Activated CD8-positive, alpha-beta memory T cell treated with anti-CD3 and anti-CD28 coated beads, Interleukin-2, amount 50 U/mL, for 1 hour (primary cell): ENCODE measurements around the gene GRB10.
"Not testable (repeated sequence)": the region's sequence is repeated elsewhere in the genome, so short reads cannot be mapped to it uniquely, and the experiment has no call there.

ENCODE experiments used
- DNase-seq: peaks from one replicate; pipeline ENCODE4 v3.0.0-alpha.2; 2020; ENCODE audit errors: extremely low read depth

GRB10 gene

GRCh38 chr7:50552921-50553320, 229.8 kb downstream of the GRB10 start:
- no peak for DNase-seq

GRCh38 chr7:50552139-50552538, 230.6 kb downstream of the GRB10 start:
- no peak for DNase-seq

GRCh38 chr7:50545613-50546012, 237.1 kb downstream of the GRB10 start:
- not testable (repeated sequence) for DNase-seq

GRCh38 chr7:50544992-50545391, 237.7 kb downstream of the GRB10 start:
- no peak for DNase-seq

GRCh38 chr7:50543776-50544442, 238.8 kb downstream of the GRB10 start:
- no peak for DNase-seq

GRCh38 chr7:50542132-50542531, 240.6 kb downstream of the GRB10 start:
- no peak for DNase-seq

- DNase-seq, result no peak
Measured at GRCh38 chr7:50540785-50541579, 241.7 kb downstream of the GRB10 start.
